Endodermal cell (in vitro differentiated cells): Measurements from ENCODE around the gene KCNQ2. TPM values are rescaled to one million over a fixed set of nuclear protein-coding genes. Genes with fewer than 3 reads are reported as not detected.

Experiments
- DNase-seq: peaks from one replicate; pipeline ENCODE4 v3.0.0-alpha.2; 2017
- H3K27ac ChIP-seq: 2 replicates; pipeline ENCODE4 v1.5.1; 2013; ENCODE audit warnings: mild to moderate bottlenecking, low read depth, low read length, moderate library complexity
- H3K27me3 ChIP-seq: 2 replicates; pipeline ENCODE4 v1.6.1; 2013; ENCODE audit warnings: mild to moderate bottlenecking, low read length, moderate library complexity; ENCODE audit not compliant: insufficient read depth, control insufficient read depth, poor library complexity, severe bottlenecking
- H3K36me3 ChIP-seq: 2 replicates; pipeline ENCODE4 v1.7.0; 2013; ENCODE audit warnings: mild to moderate bottlenecking, low read length, moderate library complexity; ENCODE audit not compliant: control insufficient read depth, insufficient read depth
- H3K4me1 ChIP-seq: one replicate; pipeline ENCODE4 v1.7.0; 2013; ENCODE audit warnings: low read length; ENCODE audit not compliant: control insufficient read depth, insufficient read depth
- H3K4me3 ChIP-seq: 2 replicates; pipeline ENCODE4 v1.5.1; 2013; ENCODE audit warnings: mild to moderate bottlenecking, low read length, moderate library complexity
- H3K9ac ChIP-seq: 2 replicates; pipeline ENCODE4 v1.6.1; 2013; ENCODE audit warnings: mild to moderate bottlenecking, low read length, moderate library complexity; ENCODE audit not compliant: poor library complexity, severe bottlenecking; ENCODE audit errors: extremely low read depth
- H3K9me3 ChIP-seq: 2 replicates; pipeline ENCODE4 v1.6.1; 2013; ENCODE audit warnings: mild to moderate bottlenecking, low read length, moderate library complexity; ENCODE audit not compliant: control insufficient read depth
- H3K27ac Mint-ChIP-seq: 2 replicates; pipeline ENCODE4 v1.8.0; 2020; ENCODE audit warnings: mixed read lengths
- H3K27me3 Mint-ChIP-seq: 2 replicates; pipeline ENCODE4 v1.8.0; 2021; ENCODE audit warnings: mild to moderate bottlenecking, mixed read lengths; ENCODE audit not compliant: insufficient read depth
- H3K36me3 Mint-ChIP-seq: 2 replicates; pipeline ENCODE4 v1.8.0; 2020; ENCODE audit warnings: low read depth, mixed read lengths
- H3K4me1 Mint-ChIP-seq: 2 replicates; pipeline ENCODE4 v1.8.0; 2020; ENCODE audit warnings: mixed read lengths
- H3K4me3 Mint-ChIP-seq: 2 replicates; pipeline ENCODE4 v1.8.0; 2020; ENCODE audit warnings: mild to moderate bottlenecking, moderate library complexity, mixed read lengths
- H3K9me3 Mint-ChIP-seq: 2 replicates; pipeline ENCODE4 v1.8.0; 2020; ENCODE audit warnings: mild to moderate bottlenecking, mixed read lengths
- WGBS, 2 experiments: methylation state at CpG; one replicate each; pipeline versions ENCODE4 v1.1.5 to v1.1.7; 2013; ENCODE audit warnings: missing lambda C conversion rate in 2 of 2, mixed read lengths in 1 of 2; ENCODE audit not compliant: insufficient coverage in 1 of 2, insufficient read length in 1 of 2; 5-methylcytosine and 5-hydroxymethylcytosine counted together
- total RNA-seq, 2 donors: library from RNA; stranded (reverse); fragmentation: NEBNext Ultra II Directional in 1 of 2; extraction: Animal tissue kit (Norgen Biotek cat#: 25700) in 1 of 2; gene quantifications; 2 replicates in 1 of 2; 3 replicates in 1 of 2; pipeline ENCODE4 v1.2.1, GENCODE V29; 2021
- TF ChIP-seq, protein P1 (sequence below): fragments of 200-600 bp; sonication (generic); conservative IDR thresholded peaks from 2 replicates; pipeline ENCODE4 v1.5.0; 2021; ENCODE audit warnings: antibody characterized with exemption, mild to moderate bottlenecking

Gene KCNQ2
- total RNA-seq, 2 donors from 2014 or later: 36.4 to 62.8 TPM

DNA sequence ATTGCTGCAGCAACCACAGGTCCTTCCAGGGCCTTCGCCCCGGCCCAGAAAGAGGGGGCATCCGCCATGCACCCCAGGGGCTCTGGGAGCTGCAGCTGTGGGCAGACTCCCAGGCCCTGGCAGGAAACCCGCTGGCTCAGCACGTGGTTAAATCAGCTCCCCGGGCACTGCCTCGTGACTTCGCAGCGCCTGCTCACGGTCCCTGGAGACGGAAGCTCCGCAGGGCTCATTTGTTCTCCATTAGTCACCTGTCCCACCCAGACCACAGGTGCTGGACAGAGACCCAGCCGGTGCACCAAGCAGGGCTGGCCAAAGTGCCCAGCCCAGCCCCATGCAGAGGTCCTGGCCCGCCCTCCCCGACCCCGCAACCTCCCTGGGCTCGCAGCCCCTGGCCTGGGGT is 14.7 kb downstream of the KCNQ2 start:
- Histone ChIP-seq H3K4me1 (no peaks in the 10 kb centered on the region), H3K27ac (no peak overlapping the region), H3K9me3 (no peaks in the 10 kb centered on the region), H3K4me3 (no peak overlapping the region), H3K36me3 (no peaks in the 10 kb centered on the region), H3K9ac (no peak overlapping the region), H3K27me3 (no peaks in the 10 kb centered on the region)
- TF ChIP-seq, protein P1, sequence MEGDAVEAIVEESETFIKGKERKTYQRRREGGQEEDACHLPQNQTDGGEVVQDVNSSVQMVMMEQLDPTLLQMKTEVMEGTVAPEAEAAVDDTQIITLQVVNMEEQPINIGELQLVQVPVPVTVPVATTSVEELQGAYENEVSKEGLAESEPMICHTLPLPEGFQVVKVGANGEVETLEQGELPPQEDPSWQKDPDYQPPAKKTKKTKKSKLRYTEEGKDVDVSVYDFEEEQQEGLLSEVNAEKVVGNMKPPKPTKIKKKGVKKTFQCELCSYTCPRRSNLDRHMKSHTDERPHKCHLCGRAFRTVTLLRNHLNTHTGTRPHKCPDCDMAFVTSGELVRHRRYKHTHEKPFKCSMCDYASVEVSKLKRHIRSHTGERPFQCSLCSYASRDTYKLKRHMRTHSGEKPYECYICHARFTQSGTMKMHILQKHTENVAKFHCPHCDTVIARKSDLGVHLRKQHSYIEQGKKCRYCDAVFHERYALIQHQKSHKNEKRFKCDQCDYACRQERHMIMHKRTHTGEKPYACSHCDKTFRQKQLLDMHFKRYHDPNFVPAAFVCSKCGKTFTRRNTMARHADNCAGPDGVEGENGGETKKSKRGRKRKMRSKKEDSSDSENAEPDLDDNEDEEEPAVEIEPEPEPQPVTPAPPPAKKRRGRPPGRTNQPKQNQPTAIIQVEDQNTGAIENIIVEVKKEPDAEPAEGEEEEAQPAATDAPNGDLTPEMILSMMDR: no peak
- 92 to 94% methylated on average over 5 to 17 of the region's 17 CpGs for WGBS, 2 experiments
- H3K36me3 Mint-ChIP-seq: no peaks in the 10 kb centered on the region
- H3K27ac Mint-ChIP-seq: no peak overlapping the region
- peaks cover 5% of the 10 kb centered on the region for H3K4me1 Mint-ChIP-seq
- no peak for DNase-seq
- no peak overlapping the region for H3K4me3 Mint-ChIP-seq
- no peaks in the 10 kb centered on the region for H3K9me3 Mint-ChIP-seq
- no peaks in the 10 kb centered on the region for H3K27me3 Mint-ChIP-seq

DNA sequence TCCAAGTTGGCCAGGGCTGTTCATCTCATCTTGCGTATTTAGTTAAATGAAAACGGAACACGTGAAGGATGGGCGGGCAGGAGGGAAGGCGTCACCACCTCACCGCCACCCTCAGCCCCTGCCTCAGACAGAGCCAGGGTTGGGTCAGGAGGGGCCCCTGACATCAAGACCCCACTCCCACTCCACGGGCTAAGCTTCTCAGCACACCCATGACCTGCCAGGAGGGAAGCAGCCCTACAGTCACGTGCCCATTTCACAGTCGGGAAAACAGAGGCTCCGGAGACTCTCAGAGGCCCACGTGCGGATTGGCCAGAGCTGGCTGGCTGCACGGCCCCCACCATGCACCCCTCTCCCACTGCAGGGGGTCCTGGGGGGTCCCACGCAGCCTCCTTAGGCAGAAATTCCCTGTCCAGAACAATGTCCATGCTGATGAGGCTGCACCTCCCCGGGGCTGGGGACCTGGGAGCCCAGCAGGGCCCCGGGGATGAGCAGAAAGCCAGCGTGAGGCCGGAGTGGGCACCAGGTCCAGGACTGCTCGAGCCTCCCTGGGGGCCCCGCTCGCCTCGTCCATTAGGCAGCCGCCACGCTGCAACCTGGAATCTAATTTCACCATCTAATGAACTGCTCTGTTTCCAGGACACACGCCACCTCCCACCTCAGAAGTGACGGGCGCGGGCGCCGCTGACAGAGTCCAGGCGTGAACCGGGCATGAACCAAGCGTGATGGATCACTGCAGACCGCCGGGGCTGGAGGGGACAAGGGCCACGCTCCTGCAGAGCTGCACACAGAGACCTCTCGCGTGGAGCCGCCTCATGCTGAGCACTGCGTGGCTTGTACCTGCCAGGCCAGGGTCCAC is 15.8 kb downstream of the KCNQ2 start:
- H3K27ac Mint-ChIP-seq: no peak overlapping the region

DNA sequence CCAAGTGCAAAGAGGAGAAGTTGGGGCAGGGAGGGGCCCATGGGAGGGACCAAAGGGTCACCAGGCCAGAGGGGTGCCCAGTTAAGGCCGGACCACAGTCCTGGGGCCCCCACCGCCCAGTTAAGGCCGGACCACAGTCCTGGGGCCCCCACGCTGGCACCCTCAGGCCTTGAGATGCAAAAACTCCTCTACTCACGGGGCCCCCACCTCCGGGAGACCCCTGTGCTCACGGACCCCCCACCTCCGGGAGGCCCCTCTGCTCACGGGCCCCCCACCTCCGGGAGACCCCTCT is 16.9 kb downstream of the KCNQ2 start:
- Histone ChIP-seq H3K27ac (peak overlapping the region; percentile 89), H3K9ac (no peak overlapping the region), H3K27me3 (no peaks in the 10 kb centered on the region), H3K36me3 (no peaks in the 10 kb centered on the region), H3K9me3 (no peaks in the 10 kb centered on the region), H3K4me3 (no peak overlapping the region), H3K4me1 (no peaks in the 10 kb centered on the region)
- no peak overlapping the region for H3K27ac Mint-ChIP-seq
- no peaks in the 10 kb centered on the region for H3K36me3 Mint-ChIP-seq
- H3K27me3 Mint-ChIP-seq: no peaks in the 10 kb centered on the region
- H3K9me3 Mint-ChIP-seq: no peaks in the 10 kb centered on the region
- no peak overlapping the region for H3K4me3 Mint-ChIP-seq
- no peaks in the 10 kb centered on the region for H3K4me1 Mint-ChIP-seq
- no peak for DNase-seq
- 93% methylated on average over 10 of the region's 10 CpGs; no CpG with 5 or more reads in 1 of the 2 experiments for WGBS, 2 experiments
- TF ChIP-seq, protein P1: no peak

More for the DNA sequence above, 15.8 kb downstream of the KCNQ2 start:
- no peaks in the 10 kb centered on the region for H3K9me3 Mint-ChIP-seq
- Histone ChIP-seq H3K9me3 (no peaks in the 10 kb centered on the region), H3K27ac (peak overlapping the region; percentile 44), H3K27me3 (no peaks in the 10 kb centered on the region), H3K9ac (no peak overlapping the region), H3K36me3 (no peaks in the 10 kb centered on the region), H3K4me3 (no peak overlapping the region), H3K4me1 (no peaks in the 10 kb centered on the region)
- no peak overlapping the region for H3K4me3 Mint-ChIP-seq
- DNase-seq: no peak
- no peaks in the 10 kb centered on the region for H3K27me3 Mint-ChIP-seq
- TF ChIP-seq, protein P1: no peak
- no peaks in the 10 kb centered on the region for H3K36me3 Mint-ChIP-seq
- WGBS, 2 experiments: 86 to 91% methylated on average over 30 to 40 of the region's 40 CpGs
- H3K4me1 Mint-ChIP-seq: peaks cover 5% of the 10 kb centered on the region
